Peyer's patch (tissue), 4 donors: ENCODE measurements around the gene POMP.

Experiments used
- POLR2A ChIP-seq, 2 donors: fragments of 450-650 bp; IDR thresholded peaks; one replicate each; pipeline ENCODE4 v1.5.1; 2017; ENCODE audit warnings: antibody characterized with exemption in 2 of 2, mild to moderate bottlenecking in 2 of 2, moderate library complexity in 2 of 2
- TF ChIP-seq, protein P1 (sequence below), 6 experiments: fragments of 450-650 bp in 4 of 6; fragments of 200-600 bp in 2 of 6; sonication (generic) in 1 of 6; IDR thresholded peaks; one replicate each; pipeline ENCODE4 v1.5.1; 2017 to 2019; ENCODE audit warnings: antibody characterized with exemption in 6 of 6, mild to moderate bottlenecking in 3 of 6, moderate library complexity in 1 of 6

DNA sequence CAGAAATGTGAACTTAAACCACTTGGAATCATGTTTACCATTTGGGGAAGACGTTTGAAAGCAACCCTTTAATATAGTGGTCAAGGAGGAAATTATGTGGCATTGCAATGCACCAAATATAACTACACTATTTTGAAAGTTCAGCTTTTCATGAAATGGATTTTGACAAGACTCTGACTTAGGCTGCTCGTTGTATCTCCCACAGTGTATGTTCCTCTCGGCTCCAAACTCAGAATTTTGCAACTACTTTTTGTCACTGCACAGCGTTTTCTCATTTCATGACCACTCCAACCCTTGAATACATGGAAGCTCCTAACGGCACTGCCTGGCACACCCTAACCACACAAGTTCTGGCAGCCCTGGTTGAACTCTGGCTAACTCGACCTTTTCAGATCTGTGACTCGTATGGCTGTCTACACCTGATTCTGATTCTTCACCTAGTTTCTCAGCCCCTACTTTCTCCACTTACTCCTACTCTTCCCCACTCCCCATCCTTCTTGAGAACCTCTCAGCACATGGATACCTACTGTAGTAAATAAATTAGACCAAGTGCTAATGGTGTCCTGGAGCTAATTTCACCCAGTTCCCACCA lies 7.0 kb upstream of the POMP start:
- TF ChIP-seq, protein P1, sequence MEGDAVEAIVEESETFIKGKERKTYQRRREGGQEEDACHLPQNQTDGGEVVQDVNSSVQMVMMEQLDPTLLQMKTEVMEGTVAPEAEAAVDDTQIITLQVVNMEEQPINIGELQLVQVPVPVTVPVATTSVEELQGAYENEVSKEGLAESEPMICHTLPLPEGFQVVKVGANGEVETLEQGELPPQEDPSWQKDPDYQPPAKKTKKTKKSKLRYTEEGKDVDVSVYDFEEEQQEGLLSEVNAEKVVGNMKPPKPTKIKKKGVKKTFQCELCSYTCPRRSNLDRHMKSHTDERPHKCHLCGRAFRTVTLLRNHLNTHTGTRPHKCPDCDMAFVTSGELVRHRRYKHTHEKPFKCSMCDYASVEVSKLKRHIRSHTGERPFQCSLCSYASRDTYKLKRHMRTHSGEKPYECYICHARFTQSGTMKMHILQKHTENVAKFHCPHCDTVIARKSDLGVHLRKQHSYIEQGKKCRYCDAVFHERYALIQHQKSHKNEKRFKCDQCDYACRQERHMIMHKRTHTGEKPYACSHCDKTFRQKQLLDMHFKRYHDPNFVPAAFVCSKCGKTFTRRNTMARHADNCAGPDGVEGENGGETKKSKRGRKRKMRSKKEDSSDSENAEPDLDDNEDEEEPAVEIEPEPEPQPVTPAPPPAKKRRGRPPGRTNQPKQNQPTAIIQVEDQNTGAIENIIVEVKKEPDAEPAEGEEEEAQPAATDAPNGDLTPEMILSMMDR (IDR thresholded peaks at IDR 0.05): no peak
- no peak for TF ChIP-seq POLR2A (IDR thresholded peaks at IDR 0.05)
